K562 (cell line): ENCODE measurements around the gene TIMP3. TPM values are rescaled to one million over a fixed set of nuclear protein-coding genes. Genes with fewer than 3 reads are reported as not detected.

ENCODE experiments used
- C11orf30 ChIP-seq: fragments of 450-650 bp; IDR thresholded peaks from 2 replicates; pipeline ENCODE4 v1.6.1; 2016; ENCODE audit warnings: low read depth, mild to moderate bottlenecking
- CEBPZ ChIP-seq: fragments of 150-350 bp; IDR thresholded peaks from 2 replicates; pipeline ENCODE4 v1.6.1; 2014; ENCODE audit warnings: low read depth, mild to moderate bottlenecking, low read length, borderline replicate concordance
- IRF2 ChIP-seq: sonication (generic); formaldehyde crosslinking; IDR thresholded peaks from 2 replicates; pipeline ENCODE4 v1.8.1; 2022; ENCODE audit warnings: mild to moderate bottlenecking, missing genetic modification reagents
- KHSRP ChIP-seq: fragments of 450-650 bp; IDR thresholded peaks from 2 replicates; pipeline ENCODE4 v1.6.1; 2017
- NFATC3 ChIP-seq: fragments of 450-650 bp; IDR thresholded peaks from 2 replicates; pipeline ENCODE4 v1.6.1; 2017; ENCODE audit warnings: mild to moderate bottlenecking
- SRF ChIP-seq, 2 experiments: fragments of 250-450, 450-650 bp in 1 of 2; sonication (Bioruptor Pico) in 1 of 2; sonication (generic) in 1 of 2; formaldehyde crosslinking; IDR thresholded peaks; 2 replicates each; pipeline versions ENCODE4 v1.5.0 to v1.5.1; 2020 to 2022; ENCODE audit warnings: mild to moderate bottlenecking in 1 of 2, missing genetic modification reagents in 1 of 2
- TCF15 ChIP-seq: fragments of 250-450 bp; sonication (Bioruptor Pico); IDR thresholded peaks from 2 replicates; pipeline ENCODE4 v1.8.0; 2022; ENCODE audit warnings: moderate library complexity, mild to moderate bottlenecking, inconsistent platforms
- TRIM24 ChIP-seq, 2 experiments: fragments of 450-650 bp; IDR thresholded peaks; 2 replicates each; pipeline ENCODE4 v1.6.1; 2016
- U2AF1 ChIP-seq: fragments of 200-400 bp; formaldehyde crosslinking; optimal IDR thresholded peaks from 2 replicates; pipeline ENCODE3; 2017; ENCODE audit warnings: mild to moderate bottlenecking, low read depth, low read length, moderate library complexity
- ZBTB26 ChIP-seq: fragments of 450-650 bp; formaldehyde crosslinking; IDR thresholded peaks from 2 replicates; pipeline ENCODE4 v1.4.0; 2022; ENCODE audit warnings: missing genetic modification characterization
- ZFP36 ChIP-seq: fragments of 150-350 bp; IDR thresholded peaks from 2 replicates; pipeline ENCODE4 v1.6.1; 2018; ENCODE audit warnings: low read length, low read depth; ENCODE audit not compliant: partially characterized antibody
- ZKSCAN8 ChIP-seq: fragments of 200-800 bp; sonication (Bioruptor generic); IDR thresholded peaks from 2 replicates; pipeline ENCODE4 v1.6.1; 2016; ENCODE audit warnings: missing genetic modification characterization, missing compliant biosample characterization
- ZNF23 ChIP-seq: fragments of 250-450 bp; sonication (Bioruptor Pico); IDR thresholded peaks from 2 replicates; pipeline ENCODE4 v1.4.0; 2020; ENCODE audit warnings: mild to moderate bottlenecking
- ZNF280B ChIP-seq: fragments of 250-450 bp; sonication (Bioruptor Pico); IDR thresholded peaks from 2 replicates; pipeline ENCODE4 v1.5.1; 2021; ENCODE audit warnings: mild to moderate bottlenecking
- ZNF444 ChIP-seq: fragments of 250-450 bp; sonication (Bioruptor Pico); IDR thresholded peaks from 2 replicates; pipeline ENCODE4 v1.4.0; 2020; ENCODE audit warnings: mild to moderate bottlenecking, moderate library complexity
- ZNF586 ChIP-seq: fragments of 450-650 bp; formaldehyde crosslinking; conservative IDR thresholded peaks from 2 replicates; pipeline ENCODE4 v1.4.0; 2020; ENCODE audit warnings: mild to moderate bottlenecking, moderate library complexity
- ZSCAN32 ChIP-seq: fragments of 450-650 bp; formaldehyde crosslinking; IDR thresholded peaks from 2 replicates; pipeline ENCODE4 v1.4.0; 2020; ENCODE audit warnings: mild to moderate bottlenecking, moderate library complexity
- polyA plus RNA-seq, 8 experiments: library from polyadenylated mRNA; depleted of rRNA in 4 of 8; stranded (reverse) in 5 of 8; unstranded in 3 of 8; fragments of >200 nt; fragmentation: Nextera tagmentation in 2 of 8; fragmentation: Illumina TruSeq in 1 of 8; extraction: Ambion mirVana in 2 of 8; extraction: Trizol in 1 of 8; gene quantifications; 2 replicates each; pipeline versions ENCODE4 v1.2.1 to v1.2.3, GENCODE V29; 2011 to 2014; ENCODE audit warnings: inconsistent platforms in 1 of 8, missing spikeins in 1 of 8
- total RNA-seq, 7 experiments: library from RNA; depleted of rRNA in 6 of 7; stranded (reverse); fragments of >200 nt in 6 of 7; fragmentation: Illumina TruSeq in 2 of 7; extraction: Trizol in 2 of 7; gene quantifications; 2 replicates each; pipeline versions ENCODE4 v1.2.1 to v1.2.3, GENCODE V29; 2011 to 2021; ENCODE audit warnings: low replicate concordance in 1 of 7
- TF ChIP-seq, protein P1 (sequence below): sonication (generic); formaldehyde crosslinking; IDR thresholded peaks from 2 replicates; pipeline ENCODE4 v1.8.0; 2023; ENCODE audit warnings: mild to moderate bottlenecking, missing genetic modification reagents

The TIMP3 gene
- total and polyA plus RNA-seq, 9 of the 15 experiments (the other 6 are each of a cell fraction or from before 2014, with no cell fraction given), result 0.07 to 0.73 (median 0.18) TPM

DNA sequence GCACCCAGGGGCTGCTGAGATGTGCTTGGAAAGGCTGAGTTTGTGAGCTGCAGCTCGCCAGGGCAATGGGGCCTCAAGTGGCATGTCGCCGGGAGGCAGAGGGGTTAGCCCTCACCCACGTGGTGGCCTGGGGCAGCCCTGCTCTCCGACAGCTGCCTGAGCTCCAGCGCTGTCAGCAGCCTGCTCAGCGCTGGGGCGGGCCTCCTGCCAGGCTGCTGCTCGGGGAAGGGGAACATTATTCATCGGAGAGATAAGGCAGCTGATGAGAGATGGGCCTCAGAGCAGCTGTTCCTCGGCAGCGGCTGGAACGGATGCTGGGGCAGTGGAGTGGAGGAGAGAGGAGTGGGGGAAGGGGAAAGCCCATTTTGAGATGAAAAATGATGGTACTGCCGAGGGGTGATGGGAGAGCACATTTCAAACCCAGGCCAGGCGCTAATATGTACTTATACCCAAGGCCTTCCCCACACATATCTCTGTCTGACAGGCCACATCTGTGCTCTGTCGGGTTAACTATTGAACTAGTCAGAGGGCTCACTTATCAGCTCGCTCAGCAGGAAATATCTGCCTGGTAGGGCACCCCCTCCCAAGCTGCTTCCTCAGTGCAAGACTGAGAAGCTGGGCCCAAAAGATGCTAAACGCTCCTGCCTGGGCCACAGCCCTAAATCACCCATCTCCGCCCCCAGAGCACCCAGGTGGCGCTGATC is 79.5 kb downstream of the TIMP3 start (continued):
- peak; percentile 47 for TF ChIP-seq ZFP36
- no peak for TF ChIP-seq ZNF586 (CRISPR knock-in tag)
- no peak for TF ChIP-seq CEBPZ
- no peak for TF ChIP-seq ZSCAN32
- TF ChIP-seq C11orf30, result no peak
- no peak for TF ChIP-seq ZNF444 (CRISPR knock-in tag)
- peak; percentile 32; the same call in 1 of the 2 replicates for TF ChIP-seq ZKSCAN8
- TF ChIP-seq KHSRP, result no peak; the same call in 1 of the 2 replicates
- TF ChIP-seq ZNF23 (CRISPR knock-in tag), result no peak
- no peak for TF ChIP-seq ZBTB26 (CRISPR knock-in tag)
- TF ChIP-seq IRF2 (CRISPR knock-in tag), result no peak
- no peak for TF ChIP-seq SRF (CRISPR knock-in tag; IDR thresholded peaks at IDR 0.05)
- TF ChIP-seq, protein P1, sequence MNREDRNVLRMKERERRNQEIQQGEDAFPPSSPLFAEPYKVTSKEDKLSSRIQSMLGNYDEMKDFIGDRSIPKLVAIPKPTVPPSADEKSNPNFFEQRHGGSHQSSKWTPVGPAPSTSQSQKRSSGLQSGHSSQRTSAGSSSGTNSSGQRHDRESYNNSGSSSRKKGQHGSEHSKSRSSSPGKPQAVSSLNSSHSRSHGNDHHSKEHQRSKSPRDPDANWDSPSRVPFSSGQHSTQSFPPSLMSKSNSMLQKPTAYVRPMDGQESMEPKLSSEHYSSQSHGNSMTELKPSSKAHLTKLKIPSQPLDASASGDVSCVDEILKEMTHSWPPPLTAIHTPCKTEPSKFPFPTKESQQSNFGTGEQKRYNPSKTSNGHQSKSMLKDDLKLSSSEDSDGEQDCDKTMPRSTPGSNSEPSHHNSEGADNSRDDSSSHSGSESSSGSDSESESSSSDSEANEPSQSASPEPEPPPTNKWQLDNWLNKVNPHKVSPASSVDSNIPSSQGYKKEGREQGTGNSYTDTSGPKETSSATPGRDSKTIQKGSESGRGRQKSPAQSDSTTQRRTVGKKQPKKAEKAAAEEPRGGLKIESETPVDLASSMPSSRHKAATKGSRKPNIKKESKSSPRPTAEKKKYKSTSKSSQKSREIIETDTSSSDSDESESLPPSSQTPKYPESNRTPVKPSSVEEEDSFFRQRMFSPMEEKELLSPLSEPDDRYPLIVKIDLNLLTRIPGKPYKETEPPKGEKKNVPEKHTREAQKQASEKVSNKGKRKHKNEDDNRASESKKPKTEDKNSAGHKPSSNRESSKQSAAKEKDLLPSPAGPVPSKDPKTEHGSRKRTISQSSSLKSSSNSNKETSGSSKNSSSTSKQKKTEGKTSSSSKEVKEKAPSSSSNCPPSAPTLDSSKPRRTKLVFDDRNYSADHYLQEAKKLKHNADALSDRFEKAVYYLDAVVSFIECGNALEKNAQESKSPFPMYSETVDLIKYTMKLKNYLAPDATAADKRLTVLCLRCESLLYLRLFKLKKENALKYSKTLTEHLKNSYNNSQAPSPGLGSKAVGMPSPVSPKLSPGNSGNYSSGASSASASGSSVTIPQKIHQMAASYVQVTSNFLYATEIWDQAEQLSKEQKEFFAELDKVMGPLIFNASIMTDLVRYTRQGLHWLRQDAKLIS (CRISPR knock-in tag), result no peak
- no peak for TF ChIP-seq TCF15 (CRISPR knock-in tag)
- no peak for TF ChIP-seq ZNF280B
- TF ChIP-seq TRIM24 (IDR thresholded peaks at IDR 0.05), result peak; percentile 91 to 94
- TF ChIP-seq NFATC3, result no peak
- no peak for TF ChIP-seq U2AF1
